GM12865 (cell line): ENCODE results near the gene EVPL.

Source experiments
- DNase-seq: peaks from one replicate; pipeline ENCODE4 v3.0.0; 2010; ENCODE audit warnings: low read depth
- H3K4me3 ChIP-seq: 2 replicates; pipeline ENCODE4 v1.5.1; 2011; ENCODE audit warnings: mild to moderate bottlenecking, low read depth, low read length, control low read depth
- TF ChIP-seq, protein P1 (sequence below): IDR thresholded peaks from 2 replicates; pipeline ENCODE4 v1.5.1; 2011; ENCODE audit warnings: low read length, control low read depth, low read depth, inconsistent platforms; ENCODE audit not compliant: insufficient read depth; ENCODE audit errors: missing control alignments

Gene EVPL

DNA sequence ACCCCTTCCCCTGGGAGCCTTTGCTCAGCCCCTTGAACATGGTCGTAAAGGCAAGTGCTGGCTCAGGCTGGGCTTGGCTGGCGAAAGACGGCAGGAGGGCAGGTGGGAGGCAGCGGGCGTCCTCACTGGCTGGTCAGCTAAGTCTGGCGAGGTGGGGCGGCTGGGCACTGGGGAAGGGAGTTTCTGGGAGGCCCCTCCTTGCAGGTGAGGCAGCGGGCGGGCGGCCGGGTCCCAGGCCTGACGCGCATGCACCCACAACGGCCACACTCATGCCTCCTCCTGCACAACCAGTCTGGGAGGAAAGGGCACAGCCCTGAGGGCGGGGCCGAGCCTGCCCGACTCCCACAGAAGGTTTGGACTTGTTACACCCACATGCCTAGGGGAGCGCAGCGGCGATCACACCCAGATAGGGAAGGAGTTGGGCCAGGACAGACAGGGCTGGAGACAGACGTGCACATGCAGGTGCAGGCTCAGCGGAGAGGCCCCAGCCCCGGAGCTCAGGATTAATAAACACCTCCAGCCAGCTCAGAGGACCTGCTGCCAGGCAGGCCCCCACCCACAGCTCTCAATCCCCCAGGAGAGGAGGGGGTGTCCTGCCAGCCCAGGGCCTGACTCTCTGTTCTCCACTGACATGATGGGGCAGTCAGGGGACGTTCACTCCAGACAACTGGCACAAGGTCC, at the start of gene EVPL:
TSS of gene EVPL (minus strand) at position 148 of the 681 bp plus-strand sequence. CDS start at position 40, 108 bp downstream.
- TF ChIP-seq, protein P1, sequence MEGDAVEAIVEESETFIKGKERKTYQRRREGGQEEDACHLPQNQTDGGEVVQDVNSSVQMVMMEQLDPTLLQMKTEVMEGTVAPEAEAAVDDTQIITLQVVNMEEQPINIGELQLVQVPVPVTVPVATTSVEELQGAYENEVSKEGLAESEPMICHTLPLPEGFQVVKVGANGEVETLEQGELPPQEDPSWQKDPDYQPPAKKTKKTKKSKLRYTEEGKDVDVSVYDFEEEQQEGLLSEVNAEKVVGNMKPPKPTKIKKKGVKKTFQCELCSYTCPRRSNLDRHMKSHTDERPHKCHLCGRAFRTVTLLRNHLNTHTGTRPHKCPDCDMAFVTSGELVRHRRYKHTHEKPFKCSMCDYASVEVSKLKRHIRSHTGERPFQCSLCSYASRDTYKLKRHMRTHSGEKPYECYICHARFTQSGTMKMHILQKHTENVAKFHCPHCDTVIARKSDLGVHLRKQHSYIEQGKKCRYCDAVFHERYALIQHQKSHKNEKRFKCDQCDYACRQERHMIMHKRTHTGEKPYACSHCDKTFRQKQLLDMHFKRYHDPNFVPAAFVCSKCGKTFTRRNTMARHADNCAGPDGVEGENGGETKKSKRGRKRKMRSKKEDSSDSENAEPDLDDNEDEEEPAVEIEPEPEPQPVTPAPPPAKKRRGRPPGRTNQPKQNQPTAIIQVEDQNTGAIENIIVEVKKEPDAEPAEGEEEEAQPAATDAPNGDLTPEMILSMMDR, result no peak
- DNase-seq, result no peak

DNA sequence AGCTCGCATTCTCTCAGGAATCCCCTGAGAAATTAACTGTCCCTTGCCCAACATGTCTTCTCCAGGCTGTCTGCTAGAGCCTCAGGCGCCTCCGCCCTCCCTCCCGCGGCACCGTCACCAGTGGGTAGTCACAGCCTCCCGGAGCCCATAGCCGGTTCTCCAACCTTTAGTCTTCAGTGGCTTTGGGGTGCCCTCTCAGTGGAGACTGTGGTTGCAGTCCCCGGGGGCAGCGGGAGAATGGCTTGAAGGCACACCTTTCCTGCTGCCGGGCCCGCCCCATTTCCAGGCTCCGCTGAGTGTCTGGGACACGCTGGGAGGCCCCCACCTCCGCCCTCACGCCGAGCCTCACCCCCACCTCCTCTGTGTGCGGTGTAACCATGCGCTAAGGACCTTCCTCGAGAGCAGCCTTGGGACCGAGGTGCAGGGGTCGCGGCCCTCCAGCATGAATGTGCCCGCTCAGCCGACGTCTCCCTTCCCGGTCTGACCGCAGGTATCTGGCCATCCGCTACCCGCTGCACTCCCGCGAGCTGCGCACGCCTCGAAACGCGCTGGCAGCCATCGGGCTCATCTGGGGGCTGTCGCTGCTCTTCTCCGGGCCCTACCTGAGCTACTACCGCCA, 49.1 kb upstream of the EVPL start:
- TF ChIP-seq, protein P1, result no peak
- DNase-seq, result no peak
- H3K4me3 ChIP-seq, result no peak overlapping the region

More for the DNA sequence above, at the start of gene EVPL:
- H3K4me3 ChIP-seq, result no peak within 1 kb of the TSS

DNA sequence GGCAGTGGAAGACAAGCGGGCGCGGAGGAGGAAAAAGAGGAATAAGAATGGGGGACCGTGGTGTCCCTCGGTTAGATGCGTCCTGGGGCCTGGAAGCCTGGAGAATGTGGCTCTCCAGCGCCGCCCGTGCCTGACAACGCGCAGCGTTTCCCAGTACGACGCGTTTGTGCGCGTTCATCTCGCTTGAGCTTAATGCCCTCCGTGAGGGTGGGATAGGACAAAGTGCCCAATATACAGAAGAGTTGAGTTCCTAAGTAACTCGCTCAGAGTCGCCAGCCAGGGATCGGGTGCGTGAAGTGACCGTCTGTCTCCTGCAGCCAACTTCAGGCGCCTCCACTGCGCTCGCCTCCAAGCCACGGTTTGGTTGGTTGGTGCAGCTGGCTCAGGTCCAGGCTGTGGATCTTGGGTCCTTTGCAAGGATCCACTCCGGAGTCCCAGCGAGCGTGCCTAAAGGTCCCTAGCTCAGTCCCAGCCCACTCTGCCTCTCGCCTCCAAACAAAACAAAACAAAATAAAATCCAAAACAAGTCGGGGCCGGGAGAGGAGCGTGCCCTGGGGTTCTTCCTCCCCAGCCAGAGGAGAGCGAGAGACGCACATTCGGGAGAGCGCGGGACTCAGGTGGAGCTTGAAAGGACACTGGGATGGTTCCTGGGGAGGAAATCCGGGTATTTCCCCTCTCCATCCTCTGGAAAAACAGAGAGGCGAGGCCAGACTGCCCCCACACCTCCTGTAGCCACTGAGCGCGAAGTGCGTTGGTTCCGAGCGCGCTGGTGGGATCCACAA, 48.4 kb upstream of the EVPL start:
- H3K4me3 ChIP-seq, result no peak overlapping the region
- TF ChIP-seq, protein P1, result no peak
- DNase-seq, result no peak

DNA sequence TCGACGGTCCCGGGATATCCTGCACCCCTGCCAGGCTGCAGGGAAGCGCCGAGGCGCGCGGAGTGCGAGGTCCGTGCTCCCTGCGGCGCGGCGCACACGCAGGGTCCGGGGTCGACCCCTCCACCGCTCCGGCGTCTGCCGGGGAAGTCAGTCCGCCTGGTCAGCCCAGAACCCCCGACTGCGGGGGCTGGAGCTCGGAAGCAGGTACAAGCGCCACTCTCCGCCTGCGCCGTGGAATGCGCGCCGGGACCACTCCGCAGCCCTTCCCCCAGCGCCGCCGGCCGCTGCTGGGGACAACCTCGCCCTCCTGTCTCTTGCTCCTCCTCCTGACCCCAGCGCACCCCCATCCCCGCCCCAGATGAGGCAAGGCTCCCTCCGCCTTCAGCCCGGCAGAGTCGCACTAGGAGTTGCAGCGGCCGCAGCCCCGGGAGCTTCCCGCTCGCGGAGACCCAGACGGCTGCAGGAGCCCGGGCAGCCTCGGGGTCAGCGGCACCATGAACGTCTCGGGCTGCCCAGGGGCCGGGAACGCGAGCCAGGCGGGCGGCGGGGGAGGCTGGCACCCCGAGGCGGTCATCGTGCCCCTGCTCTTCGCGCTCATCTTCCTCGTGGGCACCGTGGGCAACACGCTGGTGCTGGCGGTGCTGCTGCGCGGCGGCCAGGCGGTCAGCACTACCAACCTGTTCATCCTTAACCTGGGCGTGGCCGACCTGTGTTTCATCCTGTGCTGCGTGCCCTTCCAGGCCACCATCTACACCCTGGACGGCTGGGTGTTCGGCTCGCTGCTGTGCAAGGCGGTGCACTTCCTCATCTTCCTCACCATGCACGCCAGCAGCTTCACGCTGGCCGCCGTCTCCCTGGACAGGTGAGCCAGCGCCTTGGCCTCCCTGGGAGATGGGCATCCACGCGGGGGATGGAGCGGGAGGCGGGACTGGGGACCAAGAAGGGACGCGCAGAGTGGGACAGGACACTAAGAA, 47.6 kb upstream of the EVPL start, which contains the start of gene GALR2:
TSS of gene GALR2 (plus strand) at position 392 of the 974 bp plus-strand sequence. CDS start at position 495, 103 bp downstream.
- H3K4me3 ChIP-seq, result no peak within 1 kb of the TSS
- no peak for DNase-seq
- TF ChIP-seq, protein P1, result no peak

DNA sequence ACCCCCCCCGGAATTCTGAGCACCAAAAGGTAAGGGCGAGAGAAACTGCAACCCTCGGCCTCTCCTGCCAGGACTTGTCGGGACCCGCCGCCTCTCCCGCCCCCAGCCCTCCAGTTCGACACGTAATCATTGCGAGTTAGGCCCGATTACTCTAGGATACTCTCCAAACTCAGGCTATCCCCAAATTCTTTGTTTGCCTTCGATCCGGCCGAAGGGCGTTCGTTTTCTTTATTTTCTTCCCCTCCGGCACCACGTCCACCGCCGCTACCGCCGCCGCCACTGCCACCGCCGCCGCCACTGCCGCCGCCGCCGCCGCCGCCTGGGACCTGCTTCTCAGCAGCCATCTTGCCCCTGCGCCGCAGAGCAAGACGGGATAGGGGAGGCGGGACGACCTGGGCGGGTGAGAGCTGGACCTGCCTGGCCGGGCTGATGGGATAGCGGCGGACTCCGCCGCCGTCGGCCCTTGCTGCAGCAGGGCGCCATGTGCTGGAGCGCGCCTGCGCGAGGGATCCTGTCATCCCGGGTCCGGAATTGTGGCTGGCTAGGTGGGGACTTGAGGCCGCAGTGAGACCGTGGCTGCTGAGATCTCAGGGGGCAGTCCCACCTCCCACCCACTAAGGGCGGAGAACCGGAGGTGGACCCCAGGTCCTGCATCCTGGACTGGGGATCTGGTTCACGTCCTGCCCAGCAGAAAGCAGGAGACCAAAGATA, 45.2 kb upstream of the EVPL start, which contains the start of gene SRP68:
TSS of gene SRP68 (minus strand) at position 370 of the 711 bp plus-strand sequence. CDS start at position 344, 26 bp downstream.
- TF ChIP-seq, protein P1, result no peak
- DNase-seq, result peak; percentile 95
- peak within 1 kb of the TSS; percentile 87 for H3K4me3 ChIP-seq
